OCI-LY1 (cell line): ENCODE data around the gene TMEM143.

ENCODE experiments used
- H2AFZ ChIP-seq: fragments of 200-600 bp; sonication (generic), shearing (Covaris generic); 2 replicates; pipeline ENCODE4 v1.6.0; 2014; ENCODE audit warnings: antibody characterized with exemption, mild to moderate bottlenecking, low read length
- H3F3A ChIP-seq: fragments of 200-600 bp; sonication (generic), shearing (Covaris generic); 2 replicates; pipeline ENCODE4 v1.6.0; 2014; ENCODE audit warnings: mild to moderate bottlenecking, antibody characterized with exemption, low read length, moderate library complexity; ENCODE audit not compliant: insufficient read depth
- H3K27ac ChIP-seq: fragments of 200-600 bp; sonication (generic); 2 replicates; pipeline ENCODE4 v1.5.1; 2014; ENCODE audit warnings: low read length, mixed run types, mild to moderate bottlenecking, low read depth; ENCODE audit not compliant: poor library complexity, severe bottlenecking
- H3K27me3 ChIP-seq: fragments of 200-600 bp; sonication (generic); 2 replicates; pipeline ENCODE4 v1.6.0; 2014; ENCODE audit warnings: antibody characterized with exemption, mild to moderate bottlenecking, low read length, moderate library complexity; ENCODE audit not compliant: insufficient read depth
- H3K36me3 ChIP-seq: fragments of 200-600 bp; sonication (generic); 2 replicates; pipeline ENCODE4 v1.6.1; 2014; ENCODE audit warnings: mild to moderate bottlenecking, antibody characterized with exemption, low read length, moderate library complexity, mixed read lengths; ENCODE audit not compliant: insufficient read depth
- H3K4me1 ChIP-seq: fragments of 200-600 bp; sonication (generic); 2 replicates; pipeline ENCODE4 v1.5.1; 2014; ENCODE audit warnings: mild to moderate bottlenecking, low read length, moderate library complexity; ENCODE audit not compliant: insufficient read depth, severe bottlenecking
- H3K4me2 ChIP-seq: fragments of 200-600 bp; sonication (generic), shearing (Covaris generic); 2 replicates; pipeline ENCODE4 v1.6.1; 2014; ENCODE audit warnings: low read length
- H3K4me3 ChIP-seq: fragments of 200-600 bp; sonication (generic); 2 replicates; pipeline ENCODE4 v1.5.1; 2014; ENCODE audit warnings: low read length, low read depth, mild to moderate bottlenecking, mixed read lengths; ENCODE audit not compliant: poor library complexity, severe bottlenecking
- H3K79me2 ChIP-seq: fragments of 200-600 bp; shearing (Covaris generic); 2 replicates; pipeline ENCODE4 v1.6.1; 2016; ENCODE audit warnings: mixed run types, low read length, mixed read lengths; ENCODE audit not compliant: insufficient read depth
- H3K9ac ChIP-seq: fragments of 200-600 bp; sonication (generic), shearing (Covaris generic); 2 replicates; pipeline ENCODE4 v1.6.1; 2014; ENCODE audit warnings: mild to moderate bottlenecking, low read length, mixed read lengths
- H3K9me2 ChIP-seq: fragments of 200-600 bp; sonication (generic), shearing (Covaris generic); 2 replicates; pipeline ENCODE4 v1.6.1; 2014; ENCODE audit warnings: low read depth, mild to moderate bottlenecking, low read length, mixed read lengths
- H3K9me3 ChIP-seq: fragments of 200-600 bp; shearing (Covaris generic); 2 replicates; pipeline ENCODE4 v1.6.1; 2014; ENCODE audit warnings: low read length, mixed read lengths
- H4K20me1 ChIP-seq: fragments of 200-600 bp; sonication (generic), shearing (Covaris generic); 2 replicates; pipeline ENCODE4 v1.6.0; 2016; ENCODE audit warnings: mild to moderate bottlenecking, low read length; ENCODE audit not compliant: insufficient read depth
- CTCF ChIP-seq: fragments of 200-600 bp; sonication (generic), shearing (Covaris generic); IDR thresholded peaks from 2 replicates; pipeline ENCODE4 v1.5.1; 2017; ENCODE audit warnings: mild to moderate bottlenecking, antibody characterized with exemption, low read length, moderate library complexity, mixed read lengths
- EZH2 ChIP-seq: fragments of 200-600 bp; sonication (generic), shearing (Covaris generic); IDR thresholded peaks from 2 replicates; pipeline ENCODE4 v1.8.0; 2017; ENCODE audit warnings: borderline replicate concordance, mixed run types, mild to moderate bottlenecking, antibody characterized with exemption, low read length, moderate library complexity, mixed read lengths

TMEM143 gene

DNA sequence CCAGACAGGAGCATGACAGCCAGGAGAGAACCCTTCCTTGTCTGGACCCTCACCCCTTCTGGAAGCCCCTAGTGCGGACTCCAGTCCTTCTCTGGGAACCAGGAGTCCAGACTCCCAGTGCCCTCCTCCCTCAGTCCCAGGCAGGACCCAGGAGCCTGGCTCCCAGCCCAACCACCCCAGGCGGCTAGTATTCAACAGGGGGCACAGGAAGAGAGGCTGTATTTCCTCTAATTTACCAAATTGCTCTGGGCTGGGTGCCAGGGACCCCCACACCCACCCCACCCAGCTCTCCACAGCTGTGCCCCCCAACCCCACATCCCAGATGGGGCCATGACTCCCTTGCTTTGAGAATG, 33.1 kb upstream of the TMEM143 start:
- Histone ChIP-seq H3K36me3 (no peaks in the 10 kb centered on the region), H3K4me2 (no peak overlapping the region), H3F3A (0 out of 2 replicates have a peak, but pooled peaks cover 4% of the 10 kb centered on the region), H3K79me2 (no peaks in the 10 kb centered on the region), H3K4me3 (no peak overlapping the region), H3K9ac (no peak overlapping the region), H3K4me1 (peaks cover 19% of the 10 kb centered on the region), H3K27me3 (peaks cover 8% of the 10 kb centered on the region; the same call in 1 of the 2 replicates), H3K27ac (no peak overlapping the region), H3K9me2 (no peaks in the 10 kb centered on the region), H4K20me1 (no peaks in the 10 kb centered on the region), H3K9me3 (no peaks in the 10 kb centered on the region), H2AFZ (no peak overlapping the region)
- TF ChIP-seq EZH2 (no peak), CTCF (no peak)

GRCh38 chr19:48396016-48396823, 32.5 kb upstream of the TMEM143 start:
- H3K4me2 ChIP-seq, result no peak overlapping the region
- H4K20me1 ChIP-seq, result no peaks in the 10 kb centered on the region
- 0 out of 2 replicates have a peak, but pooled peaks cover 4% of the 10 kb centered on the region for H3F3A ChIP-seq
- H3K79me2 ChIP-seq, result no peaks in the 10 kb centered on the region
- no peak overlapping the region for H3K27ac ChIP-seq
- no peaks in the 10 kb centered on the region for H3K36me3 ChIP-seq
- H3K9ac ChIP-seq, result no peak overlapping the region
- H3K27me3 ChIP-seq, result peaks cover 8% of the 10 kb centered on the region; the same call in 1 of the 2 replicates
- TF ChIP-seq EZH2, result no peak
- TF ChIP-seq CTCF, result no peak
- H3K9me3 ChIP-seq, result no peaks in the 10 kb centered on the region
- H2AFZ ChIP-seq, result no peak overlapping the region
- no peak overlapping the region for H3K4me3 ChIP-seq
- H3K9me2 ChIP-seq, result no peaks in the 10 kb centered on the region
- H3K4me1 ChIP-seq, result peaks cover 19% of the 10 kb centered on the region

DNA sequence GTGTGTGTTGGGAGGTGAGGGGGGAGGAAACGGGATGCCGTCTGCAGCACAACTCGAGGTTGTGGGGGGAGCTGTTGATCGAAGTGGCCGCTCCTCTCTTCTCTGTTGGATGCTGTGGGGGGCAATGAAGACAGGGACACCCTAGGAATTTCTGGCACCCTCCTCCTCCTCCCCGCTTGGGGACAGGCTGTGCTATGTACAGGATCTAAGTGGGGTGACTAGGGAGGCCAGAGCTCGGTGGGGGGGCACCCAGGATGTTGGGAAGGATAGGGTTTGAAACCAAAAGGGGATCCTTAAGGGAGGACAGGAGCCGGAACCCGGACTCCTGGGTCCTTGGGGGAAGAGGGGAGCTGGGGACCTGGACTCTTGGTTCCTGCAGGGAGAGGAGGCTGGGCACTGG, 31.8 kb upstream of the TMEM143 start:
- H3K4me2 ChIP-seq, result no peak overlapping the region
- H3K36me3 ChIP-seq, result no peaks in the 10 kb centered on the region
- H3F3A ChIP-seq, result 0 out of 2 replicates have a peak, but pooled peaks cover 4% of the 10 kb centered on the region
- no peak overlapping the region for H3K4me3 ChIP-seq
- TF ChIP-seq EZH2 (no peak), CTCF (no peak)
- peaks cover 15% of the 10 kb centered on the region for H3K4me1 ChIP-seq
- no peaks in the 10 kb centered on the region for H3K9me2 ChIP-seq
- H3K79me2 ChIP-seq, result no peaks in the 10 kb centered on the region
- no peaks in the 10 kb centered on the region for H4K20me1 ChIP-seq
- peaks cover 8% of the 10 kb centered on the region; the same call in 1 of the 2 replicates for H3K27me3 ChIP-seq
- no peak overlapping the region for H2AFZ ChIP-seq
- no peaks in the 10 kb centered on the region for H3K9me3 ChIP-seq
- no peak overlapping the region for H3K27ac ChIP-seq
- no peak overlapping the region for H3K9ac ChIP-seq
